NCI-H146 treated with DMSO at 0.1 percent for 48 hours (cell line): ENCODE data around the gene RPRD1B.
A peak's percentile ranks its signal among the peaks of the same experiment; 100 is the strongest.

ENCODE experiments used
- DNase-seq: peaks from one replicate; lab custom pipeline; 2025; ENCODE audit not compliant: unreplicated experiment; lab: John Stamatoyannopoulos, UW

Gene RPRD1B

GRCh38 chr20:38134427-38135270 is 101.1 kb downstream of the RPRD1B start:
- no peak for DNase-seq

GRCh38 chr20:38135271-38135650 is 101.7 kb downstream of the RPRD1B start:
- DNase-seq: no peak

- DNase-seq: no peak
These were observed 102.3 kb downstream of the RPRD1B start for GRCh38 chr20:38135651-38136420.

- DNase-seq: no peak
These were observed 103.1 kb downstream of the RPRD1B start for GRCh38 chr20:38136421-38137245.

- no peak for DNase-seq
These were observed 104.0 kb downstream of the RPRD1B start for GRCh38 chr20:38137441-38138037.

GRCh38 chr20:38138086-38138778 is 104.7 kb downstream of the RPRD1B start:
- DNase-seq: no peak

GRCh38 chr20:38139156-38139912 is 105.8 kb downstream of the RPRD1B start:
- no peak for DNase-seq

GRCh38 chr20:38139977-38140753 is 106.6 kb downstream of the RPRD1B start:
- peak; percentile 74 for DNase-seq

- DNase-seq: no peak
These were observed 107.8 kb downstream of the RPRD1B start for GRCh38 chr20:38141204-38141888.
